Mucosa of gallbladder (tissue), 1 donor: ENCODE results near the gene CLMP. TPM values are rescaled to one million over a fixed set of nuclear protein-coding genes. Genes with fewer than 3 reads are reported as not detected.

Experiments used
- total RNA-seq: library from RNA; stranded (reverse); gene quantifications from one replicate; pipeline ENCODE4 v1.2.1, GENCODE V29; 2021
- donor health status: DM: no; HTN: no; CAD: no.

The CLMP gene
- total RNA-seq, 1 donor from 2014 or later: 53.9 TPM

Other genes with a start within 250 kb of the CLMP start
- gene BSX, start 213.4 kb downstream of the CLMP start, total RNA-seq: not detected
- gene HSPA8, start 133.1 kb downstream of the CLMP start, total RNA-seq: 923 TPM
- gene GRAMD1B, start 235.0 kb upstream of the CLMP start, total RNA-seq: 118 TPM